OCI-LY1 (cell line): Measurements from ENCODE around the gene CRTAC1.

Source experiments
- EZH2 ChIP-seq: fragments of 200-600 bp; sonication (generic), shearing (Covaris generic); IDR thresholded peaks from 2 replicates; pipeline ENCODE4 v1.8.0; 2017; ENCODE audit warnings: borderline replicate concordance, mixed run types, mild to moderate bottlenecking, antibody characterized with exemption, low read length, moderate library complexity, mixed read lengths
- TF ChIP-seq, protein P1 (sequence below): fragments of 200-600 bp; sonication (generic), shearing (Covaris generic); IDR thresholded peaks from 2 replicates; pipeline ENCODE4 v1.5.1; 2017; ENCODE audit warnings: mild to moderate bottlenecking, antibody characterized with exemption, low read length, moderate library complexity, mixed read lengths

DNA sequence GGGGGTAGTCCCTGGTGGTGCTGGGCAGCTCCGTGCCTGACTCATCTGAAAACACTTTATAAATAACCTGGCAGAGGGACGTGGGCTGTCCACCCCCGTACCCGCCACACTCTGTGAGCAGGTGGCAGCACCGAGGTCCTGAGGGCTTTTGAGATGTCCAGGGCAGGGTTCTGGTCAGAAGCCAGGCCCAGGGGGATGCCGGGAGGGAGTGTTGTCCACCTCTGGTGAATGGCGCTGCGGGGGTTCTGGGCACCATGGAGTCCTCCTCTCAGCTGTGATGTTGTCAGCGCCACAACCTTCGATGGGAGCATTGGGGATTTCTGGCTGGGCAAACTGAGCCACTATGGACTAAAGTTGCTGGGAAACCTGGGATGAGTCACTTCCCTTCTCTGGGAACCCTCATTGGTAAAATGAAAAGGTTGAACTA is 208.1 kb downstream of the CRTAC1 start:
- TF ChIP-seq, protein P1, sequence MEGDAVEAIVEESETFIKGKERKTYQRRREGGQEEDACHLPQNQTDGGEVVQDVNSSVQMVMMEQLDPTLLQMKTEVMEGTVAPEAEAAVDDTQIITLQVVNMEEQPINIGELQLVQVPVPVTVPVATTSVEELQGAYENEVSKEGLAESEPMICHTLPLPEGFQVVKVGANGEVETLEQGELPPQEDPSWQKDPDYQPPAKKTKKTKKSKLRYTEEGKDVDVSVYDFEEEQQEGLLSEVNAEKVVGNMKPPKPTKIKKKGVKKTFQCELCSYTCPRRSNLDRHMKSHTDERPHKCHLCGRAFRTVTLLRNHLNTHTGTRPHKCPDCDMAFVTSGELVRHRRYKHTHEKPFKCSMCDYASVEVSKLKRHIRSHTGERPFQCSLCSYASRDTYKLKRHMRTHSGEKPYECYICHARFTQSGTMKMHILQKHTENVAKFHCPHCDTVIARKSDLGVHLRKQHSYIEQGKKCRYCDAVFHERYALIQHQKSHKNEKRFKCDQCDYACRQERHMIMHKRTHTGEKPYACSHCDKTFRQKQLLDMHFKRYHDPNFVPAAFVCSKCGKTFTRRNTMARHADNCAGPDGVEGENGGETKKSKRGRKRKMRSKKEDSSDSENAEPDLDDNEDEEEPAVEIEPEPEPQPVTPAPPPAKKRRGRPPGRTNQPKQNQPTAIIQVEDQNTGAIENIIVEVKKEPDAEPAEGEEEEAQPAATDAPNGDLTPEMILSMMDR, result no peak
- TF ChIP-seq EZH2, result no peak
